H1 (cell line): ENCODE data around the gene FOXF2. TPM values are rescaled to one million over a fixed set of nuclear protein-coding genes. Genes with fewer than 3 reads are reported as not detected.

Experiments used
- CTCF ChIA-PET: fragments of 300-600 bp; sonication (Branson Sonifier 250); formaldehyde crosslinking; loops from one replicate; lab custom pipeline; 2021; ENCODE audit not compliant: partially characterized antibody; lab: Charles Lee
- POLR2A ChIA-PET: fragments of 300-600 bp; sonication (Branson Sonifier 250); formaldehyde crosslinking; loops from one replicate; lab custom pipeline; 2021; ENCODE audit warnings: inconsistent platforms; ENCODE audit not compliant: partially characterized antibody; lab: Charles Lee
- DNase-seq, 2 experiments: peaks; one replicate each; pipeline versions ENCODE4 v3.0.0 to v3.0.0-alpha.2; 2010 to 2022; ENCODE audit warnings: low spot score in 2 of 2, low read depth in 1 of 2, mixed read lengths in 1 of 2
- FAIRE-seq: peaks from 2 replicates; lab custom pipeline; 2011; peaks lifted over from hg19 to GRCh38; lab: Jason Lieb, UNC
- H2AFZ ChIP-seq: 2 replicates; pipeline ENCODE4 v1.8.1; 2012; ENCODE audit warnings: low read length, inconsistent platforms
- H2AK5ac ChIP-seq: 2 replicates; pipeline ENCODE4 v1.6.1; 2013; ENCODE audit warnings: low read depth, low read length
- H2BK120ac ChIP-seq: replicated peaks from 2 replicates; pipeline ENCODE3; 2013; ENCODE audit warnings: low read depth, low read length, inconsistent platforms
- H2BK12ac ChIP-seq: 2 replicates; pipeline ENCODE4 v1.6.1; 2013; ENCODE audit warnings: low read depth, low read length
- H2BK15ac ChIP-seq: 2 replicates; pipeline ENCODE4 v1.6.1; 2013; ENCODE audit warnings: low read length
- H2BK20ac ChIP-seq: 2 replicates; pipeline ENCODE4 v1.6.1; 2013; ENCODE audit warnings: low read length
- H2BK5ac ChIP-seq: 2 replicates; pipeline ENCODE4 v1.6.1; 2013; ENCODE audit warnings: low read depth, low read length
- H3K14ac ChIP-seq: 2 replicates; pipeline ENCODE4 v1.6.1; 2013; ENCODE audit warnings: inconsistent platforms; ENCODE audit not compliant: insufficient read length
- H3K18ac ChIP-seq: 2 replicates; pipeline ENCODE4 v1.6.1; 2013; ENCODE audit warnings: low read length; ENCODE audit errors: extremely low read depth
- H3K23ac ChIP-seq: 2 replicates; pipeline ENCODE4 v1.6.1; 2013; ENCODE audit warnings: inconsistent platforms; ENCODE audit not compliant: insufficient read length
- H3K23me2 ChIP-seq: 2 replicates; pipeline ENCODE4 v1.6.1; 2013; ENCODE audit warnings: low read depth, low read length
- H3K27ac ChIP-seq: 2 replicates; pipeline ENCODE4 v1.6.1; 2011; ENCODE audit warnings: low read depth, low read length, inconsistent platforms
- H3K27me3 ChIP-seq, 4 experiments: replicated peaks in 1 of 4; 1 replicate in 1 of 4; 2 replicates in 3 of 4; pipeline versions ENCODE4 v1.6.1 to v1.8.1; 2011 to 2013; ENCODE audit warnings: low read length in 3 of 4, mild to moderate bottlenecking in 3 of 4, inconsistent platforms in 2 of 4, mixed read lengths in 2 of 4, moderate library complexity in 1 of 4; ENCODE audit not compliant: control insufficient read depth in 3 of 4, insufficient read depth in 3 of 4; ENCODE audit errors: extremely low read depth in 1 of 4
- H3K36me3 ChIP-seq, 4 experiments: 2 replicates each; pipeline versions ENCODE4 v1.6.1 to v1.8.1; 2011 to 2013; ENCODE audit warnings: mild to moderate bottlenecking in 4 of 4, low read length in 3 of 4, moderate library complexity in 2 of 4, control low read depth in 1 of 4, inconsistent platforms in 1 of 4; ENCODE audit not compliant: insufficient read depth in 4 of 4, control insufficient read depth in 2 of 4
- H3K4ac ChIP-seq: replicated peaks from 2 replicates; pipeline ENCODE3; 2013; ENCODE audit warnings: low read length, low read depth, mixed read lengths, inconsistent platforms; ENCODE audit not compliant: insufficient read length
- H3K4me1 ChIP-seq, 4 experiments: replicated peaks in 1 of 4; 1 replicate in 1 of 4; 2 replicates in 3 of 4; pipeline versions ENCODE4 v1.6.1 to v1.8.1; 2011 to 2013; ENCODE audit warnings: low read length in 3 of 4, inconsistent platforms in 2 of 4, mixed read lengths in 1 of 4; ENCODE audit not compliant: insufficient read depth in 4 of 4, control insufficient read depth in 3 of 4
- H3K4me2 ChIP-seq, 2 experiments: 2 replicates each; pipeline versions ENCODE4 v1.6.1 to v1.8.1; 2011 to 2013; ENCODE audit warnings: low read depth in 2 of 2, low read length in 2 of 2, control low read depth in 1 of 2, inconsistent platforms in 1 of 2, mild to moderate bottlenecking in 1 of 2; ENCODE audit not compliant: insufficient read depth in 1 of 2
- H3K4me3 ChIP-seq, 4 experiments: fragments of 200-600, 300-600 bp in 1 of 4; sonication (generic), shearing (Covaris generic), sonication (Bioruptor Twin) in 1 of 4; 2 replicates each; pipeline versions ENCODE4 v1.5.1 to v1.8.1; 2011 to 2016; ENCODE audit warnings: low read length in 4 of 4, low read depth in 3 of 4, control low read depth in 2 of 4, inconsistent platforms in 2 of 4, mild to moderate bottlenecking in 2 of 4, mixed read lengths in 1 of 4, moderate library complexity in 1 of 4; ENCODE audit not compliant: insufficient read depth in 2 of 4; ENCODE audit errors: extremely low read depth in 1 of 4
- H3K56ac ChIP-seq: replicated peaks from 2 replicates; pipeline ENCODE3; 2013; ENCODE audit warnings: low read depth, mild to moderate bottlenecking, mixed read lengths, low read length, inconsistent platforms; ENCODE audit not compliant: insufficient read length
- H3K79me1 ChIP-seq: 2 replicates; pipeline ENCODE4 v1.6.1; 2013; ENCODE audit warnings: low read depth, low read length, control low read depth
- H3K79me2 ChIP-seq, 2 experiments: 2 replicates each; pipeline versions ENCODE4 v1.6.1 to v1.8.1; 2012 to 2013; ENCODE audit warnings: low read length in 2 of 2, mild to moderate bottlenecking in 2 of 2, inconsistent platforms in 1 of 2; ENCODE audit not compliant: insufficient read depth in 2 of 2, control insufficient read depth in 1 of 2
- H3K9ac ChIP-seq, 4 experiments: replicated peaks in 1 of 4; 1 replicate in 1 of 4; 2 replicates in 3 of 4; pipeline versions ENCODE4 v1.6.1 to v1.8.1; 2011 to 2013; ENCODE audit warnings: low read depth in 3 of 4, low read length in 3 of 4, control low read depth in 2 of 4, mild to moderate bottlenecking in 2 of 4, moderate library complexity in 2 of 4, inconsistent platforms in 1 of 4; ENCODE audit errors: extremely low read depth in 1 of 4
- H3K9me3 ChIP-seq, 2 experiments: 2 replicates each; pipeline versions ENCODE4 v1.6.1 to v1.8.1; 2012 to 2013; ENCODE audit warnings: mild to moderate bottlenecking in 2 of 2, moderate library complexity in 2 of 2, control low read depth in 1 of 2, inconsistent platforms in 1 of 2, low read depth in 1 of 2, low read length in 1 of 2, mixed read lengths in 1 of 2; ENCODE audit not compliant: insufficient read depth in 2 of 2
- H4K20me1 ChIP-seq, 2 experiments: replicated peaks in 1 of 2; 2 replicates each; pipeline versions ENCODE3 to v1.8.1; 2011 to 2013; ENCODE audit warnings: inconsistent platforms in 2 of 2, low read length in 2 of 2, mild to moderate bottlenecking in 1 of 2; ENCODE audit not compliant: insufficient read depth in 2 of 2, control insufficient read depth in 1 of 2
- H4K5ac ChIP-seq: 2 replicates; pipeline ENCODE4 v1.6.1; 2013; ENCODE audit warnings: low read length, low read depth, mixed read lengths, inconsistent platforms; ENCODE audit not compliant: insufficient read length
- H4K8ac ChIP-seq: 2 replicates; pipeline ENCODE4 v1.8.0; 2013; ENCODE audit warnings: mild to moderate bottlenecking, moderate library complexity, low read length, inconsistent platforms; ENCODE audit not compliant: insufficient read depth; ENCODE audit errors: extremely low read depth
- H4K91ac ChIP-seq: replicated peaks from 2 replicates; pipeline ENCODE3; 2013; ENCODE audit warnings: low read length, mixed read lengths, inconsistent platforms; ENCODE audit not compliant: insufficient read length
- CEBPB ChIP-seq: IDR thresholded peaks from 2 replicates; pipeline ENCODE4 v1.6.1; 2012; ENCODE audit warnings: low read depth, low read length
- EGR1 ChIP-seq: IDR thresholded peaks from 2 replicates; pipeline ENCODE4 v1.6.1; 2011; ENCODE audit warnings: low read depth, low read length, borderline replicate concordance
- KDM4A ChIP-seq: IDR thresholded peaks from one replicate; pipeline ENCODE4 v1.7.1; 2012; ENCODE audit warnings: low read depth, mild to moderate bottlenecking, moderate library complexity, low read length, inconsistent platforms; ENCODE audit not compliant: severe bottlenecking
- SP1 ChIP-seq: IDR thresholded peaks from 2 replicates; pipeline ENCODE4 v1.6.1; 2011; ENCODE audit warnings: low read depth, low read length
- WGBS, 2 experiments: shearing (Covaris generic) in 1 of 2; methylation state at CpG; one replicate each; pipeline versions ENCODE4 v1.1.6 to v1.1.7; 2013 to 2015; ENCODE audit warnings: low lambda C conversion rate in 2 of 2, mixed read lengths in 2 of 2, inconsistent platforms in 1 of 2, low coverage in 1 of 2, missing lambda C conversion rate in 1 of 2; ENCODE audit not compliant: insufficient replicate concordance in 2 of 2, insufficient coverage in 1 of 2, insufficient read length in 1 of 2; ENCODE audit errors: extremely low coverage in 1 of 2, missing lambda C conversion rate in 1 of 2; 5-methylcytosine and 5-hydroxymethylcytosine counted together
- long read RNA-seq, 2 experiments: library from RNA in 1 of 2; library from capped mRNA in 1 of 2; stranded (forward); transcript quantifications; one replicate each; pipeline ENCODE4 v2.0.0, GENCODE V29; 2021; ENCODE audit warnings: inconsistent platforms in 1 of 2
- polyA minus RNA-seq, 3 experiments: library from RNA; depleted of rRNA, polyadenylated mRNA; stranded (reverse); fragments of >200 nt; gene quantifications; 1 replicate in 2 of 3; 2 replicates in 1 of 3; pipeline ENCODE4 v1.2.3, GENCODE V29; 2011
- polyA plus RNA-seq, 7 experiments: library from polyadenylated mRNA; depleted of rRNA in 3 of 7; stranded (reverse) in 5 of 7; unstranded in 2 of 7; fragments of >200 nt in 5 of 7; fragments of 200-250 nt in 2 of 7; gene quantifications; 1 replicate in 5 of 7; 2 replicates in 1 of 7; 4 replicates in 1 of 7; pipeline versions ENCODE4 v1.2.1 to v1.2.3, GENCODE V29; 2011 to 2013; ENCODE audit warnings: missing spikeins in 2 of 7, mixed read lengths in 2 of 7
- total RNA-seq: library from RNA; stranded (reverse); fragmentation: NEBNext Ultra II Directional; extraction: Animal tissue kit (Norgen Biotek cat#: 25700); gene quantifications from 2 replicates; pipeline ENCODE4 v1.2.1, GENCODE V29; 2021
- TF ChIP-seq, protein P1 (sequence below): IDR thresholded peaks from 2 replicates; pipeline ENCODE4 v1.6.1; 2012; ENCODE audit warnings: low read length, inconsistent platforms

FOXF2 gene
- total RNA-seq: not detected in 2 replicates
- 0.05 TPM in 2 replicates for polyA plus RNA-seq (2011; rRNA removed)
- 0.08 TPM for polyA plus RNA-seq (2011; cell fraction: cytosol; rRNA removed)
- polyA plus RNA-seq (2011; cell fraction: nucleus; rRNA removed): not detected
- polyA plus RNA-seq (2012, experiment 1 of 2): not detected in 4 replicates
- not detected for polyA plus RNA-seq (2012, experiment 2 of 2)
- 0.06 TPM for polyA plus RNA-seq (2013, experiment 1 of 2)
- not detected for polyA plus RNA-seq (2013, experiment 2 of 2)
- not detected in 2 replicates for polyA minus RNA-seq (2011; rRNA and poly(A)+ RNA removed)
- polyA minus RNA-seq (2011; cell fraction: cytosol; rRNA and poly(A)+ RNA removed): 0.81 TPM
- polyA minus RNA-seq (2011; cell fraction: nucleus; rRNA and poly(A)+ RNA removed): 0.30 TPM
- long read RNA-seq, experiment 1: 0 reads
- long read RNA-seq, experiment 2: 0 reads

DNA sequence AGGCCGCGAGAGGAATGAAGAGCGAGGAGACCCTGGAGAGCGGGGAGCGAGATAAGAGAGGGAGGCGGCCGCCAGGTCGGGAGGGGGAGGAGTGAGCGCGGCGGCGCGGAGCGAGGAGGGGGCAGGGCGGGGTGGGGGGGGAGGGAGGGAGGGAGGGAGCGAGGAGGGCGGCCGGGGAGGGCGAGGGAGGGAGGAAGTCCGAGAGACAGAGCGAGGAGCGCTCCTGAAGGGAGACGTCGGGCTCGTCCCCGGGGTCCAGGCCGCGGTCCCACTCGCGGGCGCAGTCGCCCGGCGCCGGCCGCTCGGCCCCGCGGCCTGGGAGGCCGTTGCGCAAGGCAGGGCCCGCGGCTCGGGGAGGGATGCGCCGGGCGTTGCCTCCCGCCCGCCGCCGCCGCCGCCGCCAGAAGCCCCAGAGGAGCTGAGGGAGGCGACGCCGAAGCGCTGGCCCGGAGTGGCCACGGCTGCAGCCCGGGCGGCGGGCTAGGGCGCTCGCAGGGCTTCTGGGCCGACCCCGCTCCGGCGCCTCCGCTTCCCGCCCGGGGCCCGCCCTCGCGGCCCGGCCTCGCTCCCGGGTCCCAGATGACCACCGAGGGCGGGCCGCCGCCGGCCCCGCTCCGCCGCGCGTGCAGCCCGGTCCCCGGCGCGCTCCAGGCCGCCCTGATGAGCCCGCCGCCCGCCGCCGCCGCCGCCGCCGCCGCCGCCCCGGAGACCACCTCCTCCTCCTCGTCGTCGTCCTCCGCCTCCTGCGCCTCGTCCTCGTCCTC, at the start of gene FOXF2:
FOXF2 (plus strand) TSS at position 208 of the 764 bp plus-strand sequence; CDS start at position 580, 372 bp downstream.
- no peak within 1 kb of the TSS for H3K23ac ChIP-seq
- POLR2A ChIA-PET: interaction anchor here (0.6 to 2.0 kb wide), 2 partner anchors 11 kb away, joined by 3 to 7 read pairs; no protein-coding TSS in a partner anchor

More for the DNA sequence above, at the start of gene FOXF2:
- DNase-seq (peak in 1 of 2 experiments; percentile 73), FAIRE-seq (no peak)
- Histone ChIP-seq H2AK5ac (no peak within 1 kb of the TSS; the same call in 1 of the 2 replicates), H4K5ac (no peak within 1 kb of the TSS), H2BK20ac (no peak within 1 kb of the TSS), H3K56ac (no peak within 1 kb of the TSS), H3K4me3 (peak within 1 kb of the TSS in 3 of 4 experiments; percentile 26 to 52 (median 30); a peak in 6 of 8 replicates), H3K4ac (no peak within 1 kb of the TSS), H3K27ac (no peak within 1 kb of the TSS), H4K8ac (no peak within 1 kb of the TSS; the same call in 1 of the 2 replicates), H3K27me3 (peaks cover 93 to 100% (median 99%) of the 10 kb centered on the region in 4 experiments), H3K9me3 (no peaks in the 10 kb centered on the region), H3K18ac (no peak within 1 kb of the TSS; the same call in 1 of the 2 replicates), H3K14ac (no peak within 1 kb of the TSS), H3K79me2 (no peaks in the 10 kb centered on the region), H4K91ac (no peak within 1 kb of the TSS), H2BK15ac (no peak within 1 kb of the TSS), H3K36me3 (peaks cover 0 to 13% (median 0%) of the 10 kb centered on the region in 4 experiments; a peak in 1 of 8 replicates), H2AFZ (no peak within 1 kb of the TSS), H3K9ac (peak within 1 kb of the TSS in 1 of 4 experiments; percentile 8; a peak in 1 of 7 replicates), H2BK5ac (no peak within 1 kb of the TSS), H2BK120ac (no peak within 1 kb of the TSS), H3K4me1 (peaks cover 0 to 37% (median 14%) of the 10 kb centered on the region in 4 experiments; a peak in 6 of 7 replicates), H3K4me2 (peak within 1 kb of the TSS; percentile 41 to 76), H3K23me2 (peaks cover 2% of the 10 kb centered on the region; the same call in 1 of the 2 replicates), H2BK12ac (0 out of 2 replicates have a peak within 1 kb of the TSS, but pooled peaks have one; percentile 27), H4K20me1 (peaks cover 13 to 35% of the 10 kb centered on the region in 2 experiments), H3K79me1 (no peaks in the 10 kb centered on the region)
- no CpG with 5 or more reads among the region's 112 CpGs for whole genome bisulfite sequencing, 2 experiments
- CTCF ChIA-PET: interaction anchor here (1.7 to 1.9 kb wide), 2 partner anchors 8 to 19 kb away, joined by 5 to 12 read pairs; no protein-coding TSS in a partner anchor
- TF ChIP-seq EGR1 (peak; percentile 12; the same call in 1 of the 2 replicates), KDM4A (peak; percentile 52), SP1 (0 out of 2 replicates have a peak, but pooled peaks have one; percentile 24), CEBPB (0 out of 2 replicates have a peak, but pooled peaks have one; percentile 50)
- TF ChIP-seq, protein P1, sequence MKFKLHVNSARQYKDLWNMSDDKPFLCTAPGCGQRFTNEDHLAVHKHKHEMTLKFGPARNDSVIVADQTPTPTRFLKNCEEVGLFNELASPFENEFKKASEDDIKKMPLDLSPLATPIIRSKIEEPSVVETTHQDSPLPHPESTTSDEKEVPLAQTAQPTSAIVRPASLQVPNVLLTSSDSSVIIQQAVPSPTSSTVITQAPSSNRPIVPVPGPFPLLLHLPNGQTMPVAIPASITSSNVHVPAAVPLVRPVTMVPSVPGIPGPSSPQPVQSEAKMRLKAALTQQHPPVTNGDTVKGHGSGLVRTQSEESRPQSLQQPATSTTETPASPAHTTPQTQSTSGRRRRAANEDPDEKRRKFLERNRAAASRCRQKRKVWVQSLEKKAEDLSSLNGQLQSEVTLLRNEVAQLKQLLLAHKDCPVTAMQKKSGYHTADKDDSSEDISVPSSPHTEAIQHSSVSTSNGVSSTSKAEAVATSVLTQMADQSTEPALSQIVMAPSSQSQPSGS: no peak
